Neutrophil (primary cell): Measurements from ENCODE around the gene TELO2.

Experiments
- H3K27ac ChIP-seq: fragments of 200-600 bp; sonication (generic); 2 replicates; pipeline ENCODE4 v1.5.1; 2016; ENCODE audit warnings: mild to moderate bottlenecking, moderate library complexity
- H3K27me3 ChIP-seq: fragments of 200-600 bp; sonication (generic); 2 replicates; pipeline ENCODE4 v1.6.0; 2016; ENCODE audit warnings: mild to moderate bottlenecking
- H3K36me3 ChIP-seq: fragments of 200-600 bp; sonication (generic); 2 replicates; pipeline ENCODE4 v1.5.1; 2017
- H3K4me1 ChIP-seq, 2 experiments: fragments of 200-600 bp in 1 of 2; sonication (generic) in 1 of 2; 1 replicate in 1 of 2; 2 replicates in 1 of 2; pipeline versions ENCODE4 v1.5.1 to v1.6.1; 2013 to 2016; ENCODE audit warnings: low read depth in 1 of 2, low read length in 1 of 2, mild to moderate bottlenecking in 1 of 2, moderate library complexity in 1 of 2; ENCODE audit not compliant: control insufficient read depth in 1 of 2, insufficient read depth in 1 of 2
- H3K4me3 ChIP-seq, 2 experiments: fragments of 200-600 bp in 1 of 2; sonication (generic) in 1 of 2; 1 replicate in 1 of 2; 2 replicates in 1 of 2; pipeline ENCODE4 v1.5.1; 2013 to 2016; ENCODE audit warnings: low read depth in 1 of 2, low read length in 1 of 2, mild to moderate bottlenecking in 1 of 2, moderate library complexity in 1 of 2
- H3K9me3 ChIP-seq: fragments of 200-600 bp; sonication (generic); 2 replicates; pipeline ENCODE4 v1.5.1; 2016
- CTCF ChIP-seq: fragments of 200-600 bp; sonication (generic); IDR thresholded peaks from 2 replicates; pipeline ENCODE4 v1.5.1; 2016; ENCODE audit warnings: antibody characterized with exemption

Gene TELO2

DNA sequence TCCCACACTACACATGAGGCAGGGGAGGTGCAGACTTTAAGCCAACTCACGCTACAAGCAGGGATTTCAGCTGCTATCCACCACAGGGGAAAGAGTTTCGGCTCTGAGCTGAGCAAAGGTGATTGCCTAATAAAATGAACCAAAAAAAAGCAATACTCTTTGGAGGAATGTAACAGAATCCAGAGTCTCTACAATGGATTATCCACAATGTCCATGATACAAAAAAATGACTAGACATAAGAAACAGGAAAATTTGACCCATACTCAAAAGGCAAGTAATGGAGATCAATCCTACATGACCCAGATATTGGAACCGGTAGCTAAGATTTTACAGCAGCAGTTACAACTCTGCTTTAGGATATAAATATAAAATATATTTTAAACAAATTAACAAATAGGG is 21.3 kb downstream of the TELO2 start:
- Histone ChIP-seq H3K4me1 (no peaks in the 10 kb centered on the region), H3K27ac (no peak overlapping the region), H3K9me3 (no peaks in the 10 kb centered on the region), H3K27me3 (no peaks in the 10 kb centered on the region), H3K36me3 (peaks cover 17% of the 10 kb centered on the region), H3K4me3 (no peak overlapping the region)
- TF ChIP-seq CTCF, result no peak

- Histone ChIP-seq H3K4me3 (no peak overlapping the region), H3K36me3 (no peaks in the 10 kb centered on the region)
- no peak for TF ChIP-seq CTCF
Measured at GRCh38 chr16:1518626-1519135, 25.5 kb downstream of the TELO2 start.

DNA sequence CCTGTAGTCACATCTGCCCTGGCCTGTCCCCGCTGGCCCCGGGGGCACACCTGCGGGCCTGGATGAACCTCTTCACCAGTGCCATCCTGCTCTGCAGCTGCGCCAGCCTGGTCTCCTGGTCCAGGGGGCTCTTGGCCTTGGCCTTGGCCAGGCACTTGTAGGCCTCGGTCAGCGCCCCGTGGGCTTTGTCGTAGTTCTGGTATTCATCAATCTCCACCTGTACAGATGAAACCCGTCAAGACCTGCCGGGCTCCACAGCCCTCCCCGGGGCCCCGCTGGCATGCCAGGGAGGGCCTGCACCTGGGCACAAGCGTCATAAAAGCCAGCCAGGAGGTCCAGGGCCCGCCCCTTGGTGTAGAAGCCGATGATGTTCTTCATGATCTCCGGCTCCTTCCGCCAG is 26.7 kb downstream of the TELO2 start:
- Histone ChIP-seq H3K4me1 (no peaks in the 10 kb centered on the region), H3K27ac (no peak overlapping the region), H3K27me3 (no peaks in the 10 kb centered on the region), H3K4me3 (no peak overlapping the region), H3K9me3 (no peaks in the 10 kb centered on the region), H3K36me3 (no peaks in the 10 kb centered on the region)
- no peak for TF ChIP-seq CTCF

More at GRCh38 chr16:1518626-1519135, 25.5 kb downstream of the TELO2 start:
- Histone ChIP-seq H3K4me1 (no peaks in the 10 kb centered on the region), H3K9me3 (no peaks in the 10 kb centered on the region), H3K27ac (no peak overlapping the region), H3K27me3 (no peaks in the 10 kb centered on the region)

DNA sequence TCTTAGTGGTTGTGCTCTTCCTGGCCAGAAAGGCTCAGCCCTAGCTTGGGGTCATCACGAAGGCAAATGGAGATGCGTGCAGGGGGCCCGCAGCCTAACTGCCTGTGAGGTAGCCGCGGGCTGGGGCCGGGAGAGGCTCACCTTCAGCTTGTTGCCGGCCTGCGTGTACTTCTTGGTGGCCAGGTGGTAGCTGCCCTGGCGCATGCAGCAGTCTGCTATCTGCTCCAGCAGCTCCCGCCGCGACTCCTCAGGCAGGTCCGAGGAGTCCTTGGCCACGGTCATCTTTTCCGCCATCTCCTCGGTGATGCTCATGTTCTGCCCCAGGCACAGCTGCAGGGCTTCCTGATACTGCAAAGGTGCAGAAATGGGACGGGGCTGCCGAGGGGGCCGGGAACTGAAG is 27.3 kb downstream of the TELO2 start:
- Histone ChIP-seq H3K9me3 (no peaks in the 10 kb centered on the region), H3K4me1 (no peaks in the 10 kb centered on the region), H3K27ac (no peak overlapping the region), H3K36me3 (no peaks in the 10 kb centered on the region), H3K27me3 (no peaks in the 10 kb centered on the region), H3K4me3 (no peak overlapping the region)
- no peak for TF ChIP-seq CTCF

- H3K9me3 ChIP-seq, result no peaks in the 10 kb centered on the region
- H3K4me3 ChIP-seq, result no peak overlapping the region
- H3K27ac ChIP-seq, result no peak overlapping the region
- no peaks in the 10 kb centered on the region for H3K4me1 ChIP-seq
- peaks cover 12% of the 10 kb centered on the region for H3K27me3 ChIP-seq
- TF ChIP-seq CTCF, result no peak
- no peaks in the 10 kb centered on the region for H3K36me3 ChIP-seq
Measured at GRCh38 chr16:1523581-1524245, 30.6 kb downstream of the TELO2 start.
